Suprapubic skin (tissue), 4 donors: Measurements from ENCODE around the gene TMCC1. TPM values are rescaled to one million over a fixed set of nuclear protein-coding genes. Genes with fewer than 3 reads are reported as not detected.

Source experiments
- DNase-seq, 2 donors: peaks; one replicate each; pipeline ENCODE4 v3.0.0-alpha.2; 2019; ENCODE audit warnings: low spot score in 2 of 2
- H3K27ac ChIP-seq: fragments of 200-600 bp; sonication (generic); one replicate; pipeline ENCODE4 v1.5.1; 2019
- H3K27me3 ChIP-seq: fragments of 200-600 bp; sonication (generic); one replicate; pipeline ENCODE4 v1.5.1; 2019
- H3K36me3 ChIP-seq: fragments of 200-600 bp; sonication (generic); one replicate; pipeline ENCODE4 v1.5.1; 2019
- H3K4me1 ChIP-seq: fragments of 200-600 bp; sonication (generic); one replicate; pipeline ENCODE4 v1.5.1; 2019
- H3K4me3 ChIP-seq: fragments of 200-600 bp; sonication (generic); one replicate; pipeline ENCODE4 v1.5.1; 2019; ENCODE audit warnings: mild to moderate bottlenecking
- H3K9me3 ChIP-seq: fragments of 200-600 bp; sonication (generic); one replicate; pipeline ENCODE4 v1.5.1; 2019
- EP300 ChIP-seq: sonication (generic); formaldehyde crosslinking; IDR thresholded peaks from one replicate; pipeline ENCODE4 v1.6.1; 2017; ENCODE audit warnings: antibody characterized with exemption
- POLR2A ChIP-seq, 2 donors: fragments of 450-650 bp; IDR thresholded peaks; one replicate each; pipeline ENCODE4 v1.6.1; 2017; ENCODE audit warnings: antibody characterized with exemption in 2 of 2, mild to moderate bottlenecking in 2 of 2, moderate library complexity in 2 of 2
- POLR2AphosphoS5 ChIP-seq, 3 donors: sonication (generic); formaldehyde crosslinking; IDR thresholded peaks; one replicate each; pipeline ENCODE4 v1.6.1; 2017; ENCODE audit warnings: antibody characterized with exemption in 3 of 3
- WGBS: methylation state at CpG from one replicate; pipeline ENCODE4 v1.1.5; 2018; 5-methylcytosine and 5-hydroxymethylcytosine counted together
- total RNA-seq, 4 donors: library from RNA; depleted of rRNA; stranded (reverse); fragments of >200 nt; gene quantifications; one replicate each; pipeline ENCODE4 v1.1.0, GENCODE V29; 2016
- TF ChIP-seq, protein P1 (sequence below), 2 donors: fragments of 200-600 bp in 1 of 2; fragments of 450-650 bp in 1 of 2; sonication (generic) in 1 of 2; IDR thresholded peaks; one replicate each; pipeline ENCODE4 v1.5.1; 2016 to 2019; ENCODE audit warnings: antibody characterized with exemption in 2 of 2, mild to moderate bottlenecking in 1 of 2, moderate library complexity in 1 of 2

The TMCC1 gene
- 10 to 100 TPM; 14.6 to 26.4 (median 22.4) TPM for total RNA-seq

DNA sequence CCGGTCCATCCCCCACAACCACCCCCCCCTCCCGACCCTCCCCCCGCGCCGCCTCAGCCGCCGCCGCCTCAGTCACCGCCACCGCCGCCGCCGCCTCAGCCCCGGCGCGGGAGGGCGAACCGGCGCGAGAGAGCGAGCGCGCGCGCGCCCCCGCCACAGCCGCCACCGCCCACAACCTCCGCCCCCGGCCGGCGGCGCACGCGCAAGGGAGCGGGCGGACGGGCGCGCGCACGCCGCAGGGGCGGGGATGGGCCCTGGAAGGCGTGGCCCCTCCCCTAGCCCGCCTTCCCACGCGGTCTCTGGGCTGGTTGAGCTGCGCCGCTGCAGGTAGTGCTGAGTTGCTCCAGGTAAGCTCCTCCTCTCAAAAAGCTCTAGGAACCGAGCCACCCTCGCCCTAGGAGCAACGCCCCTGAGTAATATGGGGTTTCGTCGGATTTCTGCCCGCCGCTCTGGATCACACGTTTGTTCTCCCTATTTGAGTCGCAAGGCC, at the start of gene TMCC1:
Gene TMCC1 (minus strand): TSS at position 131 of the 490 bp plus-strand sequence.
- peak within 1 kb of the TSS; percentile 94 for H3K27ac ChIP-seq
- DNase-seq: peak; percentile 85 to 86
- H3K36me3 ChIP-seq: no peaks in the 10 kb centered on the region
- WGBS: under 1% methylated on average over 23 of the region's 60 CpGs
- no peaks in the 10 kb centered on the region for H3K27me3 ChIP-seq
- TF ChIP-seq EP300 (no peak), POLR2A (IDR thresholded peaks at IDR 0.05) (no peak), POLR2AphosphoS5 (IDR thresholded peaks at IDR 0.05) (no peak)
- TF ChIP-seq, protein P1, sequence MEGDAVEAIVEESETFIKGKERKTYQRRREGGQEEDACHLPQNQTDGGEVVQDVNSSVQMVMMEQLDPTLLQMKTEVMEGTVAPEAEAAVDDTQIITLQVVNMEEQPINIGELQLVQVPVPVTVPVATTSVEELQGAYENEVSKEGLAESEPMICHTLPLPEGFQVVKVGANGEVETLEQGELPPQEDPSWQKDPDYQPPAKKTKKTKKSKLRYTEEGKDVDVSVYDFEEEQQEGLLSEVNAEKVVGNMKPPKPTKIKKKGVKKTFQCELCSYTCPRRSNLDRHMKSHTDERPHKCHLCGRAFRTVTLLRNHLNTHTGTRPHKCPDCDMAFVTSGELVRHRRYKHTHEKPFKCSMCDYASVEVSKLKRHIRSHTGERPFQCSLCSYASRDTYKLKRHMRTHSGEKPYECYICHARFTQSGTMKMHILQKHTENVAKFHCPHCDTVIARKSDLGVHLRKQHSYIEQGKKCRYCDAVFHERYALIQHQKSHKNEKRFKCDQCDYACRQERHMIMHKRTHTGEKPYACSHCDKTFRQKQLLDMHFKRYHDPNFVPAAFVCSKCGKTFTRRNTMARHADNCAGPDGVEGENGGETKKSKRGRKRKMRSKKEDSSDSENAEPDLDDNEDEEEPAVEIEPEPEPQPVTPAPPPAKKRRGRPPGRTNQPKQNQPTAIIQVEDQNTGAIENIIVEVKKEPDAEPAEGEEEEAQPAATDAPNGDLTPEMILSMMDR (IDR thresholded peaks at IDR 0.05): no peak
- H3K4me3 ChIP-seq: peak within 1 kb of the TSS; percentile 84
- H3K9me3 ChIP-seq: no peaks in the 10 kb centered on the region
- H3K4me1 ChIP-seq: peaks cover 38% of the 10 kb centered on the region

DNA sequence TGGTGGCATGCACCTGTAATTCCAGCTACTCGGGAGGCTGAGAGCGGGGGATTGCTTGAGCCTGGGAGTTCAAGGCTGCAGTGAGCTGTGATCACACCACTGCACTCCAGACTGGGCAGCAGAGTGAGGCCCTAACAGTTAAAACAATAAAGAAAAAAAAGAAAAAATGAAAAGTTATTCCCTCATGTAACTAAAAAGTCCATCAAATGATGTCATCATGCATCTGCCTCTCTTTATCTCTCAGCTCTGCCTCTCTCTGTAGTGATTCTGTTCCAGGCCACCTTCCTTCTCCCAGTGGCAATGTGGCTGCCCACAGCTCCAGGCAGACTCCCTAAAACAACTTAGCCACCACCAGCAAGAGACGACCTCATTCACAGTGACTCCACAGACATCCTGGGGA, 49.5 kb upstream of the TMCC1 start:
- no peaks in the 10 kb centered on the region for H3K4me1 ChIP-seq
- H3K27me3 ChIP-seq: no peaks in the 10 kb centered on the region
- WGBS: 75% methylated on average over 3 of the region's 3 CpGs
- TF ChIP-seq, protein P1 (IDR thresholded peaks at IDR 0.05): no peak
- TF ChIP-seq POLR2A (IDR thresholded peaks at IDR 0.05): no peak
- no peak for TF ChIP-seq EP300
- no peak for TF ChIP-seq POLR2AphosphoS5 (IDR thresholded peaks at IDR 0.05)
- H3K4me3 ChIP-seq: no peak overlapping the region
- no peak for DNase-seq
- H3K27ac ChIP-seq: no peak overlapping the region
- no peaks in the 10 kb centered on the region for H3K9me3 ChIP-seq
- H3K36me3 ChIP-seq: no peaks in the 10 kb centered on the region

DNA sequence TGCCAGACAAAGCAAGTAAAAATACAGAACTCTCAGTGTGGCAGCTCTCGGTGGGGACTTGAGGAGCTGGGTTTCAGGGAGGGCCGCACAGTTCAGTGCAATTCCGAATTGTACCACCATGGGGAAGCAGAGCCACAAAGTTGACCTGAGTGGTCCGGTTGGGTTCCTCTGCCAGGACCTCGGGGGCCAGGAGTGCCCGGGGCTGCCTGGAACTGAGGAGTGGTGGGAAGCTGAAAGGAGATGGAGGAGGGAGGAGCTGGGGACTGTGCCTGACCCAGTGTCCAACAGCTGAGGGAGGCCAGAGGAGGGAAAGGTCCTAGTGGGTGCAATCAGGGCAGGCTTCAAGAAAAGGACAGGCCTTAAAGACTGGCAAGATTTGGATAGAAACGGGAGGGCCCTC, 48.8 kb upstream of the TMCC1 start:
- no peaks in the 10 kb centered on the region for H3K27me3 ChIP-seq
- H3K9me3 ChIP-seq: no peaks in the 10 kb centered on the region
- H3K27ac ChIP-seq: no peak overlapping the region
- DNase-seq: no peak
- H3K4me1 ChIP-seq: no peaks in the 10 kb centered on the region
- no peak overlapping the region for H3K4me3 ChIP-seq
- TF ChIP-seq EP300: no peak
- TF ChIP-seq, protein P1 (IDR thresholded peaks at IDR 0.05): peak; percentile 62 to 65
- 23% methylated on average over 7 of the region's 7 CpGs for WGBS
- H3K36me3 ChIP-seq: no peaks in the 10 kb centered on the region

DNA sequence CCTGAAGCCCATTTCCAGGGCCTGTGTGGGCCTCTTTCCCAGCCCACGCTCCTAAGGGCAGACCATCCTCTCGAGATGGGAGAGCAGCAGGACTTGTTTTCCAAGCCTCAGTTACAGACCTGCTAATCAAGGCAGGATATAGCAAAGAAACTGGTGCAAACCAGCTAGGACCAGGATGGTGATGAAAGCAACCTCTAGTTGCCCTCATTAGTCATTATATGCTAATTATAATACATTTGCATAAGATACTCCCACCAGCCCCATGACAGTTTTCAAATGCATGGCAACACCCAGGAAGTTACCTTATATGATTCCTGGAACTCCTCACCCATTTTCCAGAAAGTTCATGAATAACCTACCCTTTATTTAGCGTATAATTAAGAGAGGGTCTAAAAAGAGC, 46.6 kb upstream of the TMCC1 start:
- WGBS: 78% methylated on average over 3 of the region's 3 CpGs
- TF ChIP-seq POLR2A (IDR thresholded peaks at IDR 0.05) (no peak), EP300 (no peak), POLR2AphosphoS5 (IDR thresholded peaks at IDR 0.05) (no peak)
- TF ChIP-seq, protein P1 (IDR thresholded peaks at IDR 0.05): no peak

DNA sequence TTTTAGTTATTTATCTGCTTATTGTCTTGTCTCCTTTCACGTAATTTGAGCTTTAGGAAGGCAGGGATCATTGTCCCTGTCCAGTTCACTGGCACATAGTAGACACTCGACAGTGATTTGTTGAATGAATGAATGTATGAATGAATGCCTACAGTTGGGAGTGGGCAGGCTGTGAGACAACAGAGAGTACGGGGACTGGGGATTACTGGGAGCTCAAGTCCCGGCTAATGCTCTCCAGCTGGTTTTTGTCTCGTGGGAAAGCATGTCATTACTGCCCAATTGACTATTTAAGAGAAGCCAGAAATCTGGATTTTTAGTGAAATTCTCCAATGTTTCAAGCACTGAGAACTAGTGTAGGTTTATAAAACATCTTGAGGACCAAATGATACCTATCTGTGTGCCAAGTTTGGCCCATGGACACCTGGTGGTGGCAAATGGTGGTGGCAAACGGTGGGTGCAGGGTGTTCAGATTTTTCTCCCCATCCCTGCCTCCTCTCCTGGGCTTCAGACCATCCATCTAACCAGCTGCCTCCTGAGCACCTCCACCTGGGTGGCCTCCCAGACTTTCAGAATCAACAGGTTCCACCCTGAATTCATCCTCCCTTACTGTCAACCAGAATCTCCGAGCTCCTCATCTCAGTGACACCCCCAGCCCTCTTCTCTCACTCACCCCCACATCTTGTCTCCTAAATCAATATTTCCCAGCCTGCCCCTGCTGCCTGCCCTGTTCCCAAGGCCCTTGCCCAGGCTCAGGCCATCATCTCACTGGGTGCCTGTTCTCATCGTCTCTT, 44.8 kb upstream of the TMCC1 start:
- Histone ChIP-seq H3K27ac (no peak overlapping the region), H3K4me1 (peaks cover 10% of the 10 kb centered on the region), H3K4me3 (no peak overlapping the region), H3K9me3 (no peaks in the 10 kb centered on the region), H3K36me3 (no peaks in the 10 kb centered on the region), H3K27me3 (no peaks in the 10 kb centered on the region)
- WGBS: 86% methylated on average over 7 of the region's 8 CpGs
- TF ChIP-seq POLR2AphosphoS5 (IDR thresholded peaks at IDR 0.05) (no peak), EP300 (no peak), POLR2A (IDR thresholded peaks at IDR 0.05) (no peak)
- TF ChIP-seq, protein P1 (IDR thresholded peaks at IDR 0.05): no peak
- DNase-seq: no peak

More for the DNA sequence above, 46.6 kb upstream of the TMCC1 start:
- no peaks in the 10 kb centered on the region for H3K36me3 ChIP-seq
- no peak overlapping the region for H3K27ac ChIP-seq
- no peaks in the 10 kb centered on the region for H3K27me3 ChIP-seq
- no peak for DNase-seq
- no peaks in the 10 kb centered on the region for H3K9me3 ChIP-seq
- H3K4me1 ChIP-seq: peaks cover 10% of the 10 kb centered on the region
- no peak overlapping the region for H3K4me3 ChIP-seq
